GM12872 (cell line): ENCODE data around the gene ILF3.
A peak's percentile ranks its signal among the peaks of the same experiment; 100 is the strongest.

Experiments used
- CTCF ChIP-seq: IDR thresholded peaks from 3 replicates; pipeline ENCODE4 v1.5.1; 2011; ENCODE audit warnings: low read depth, mild to moderate bottlenecking, low read length, moderate library complexity; ENCODE audit not compliant: insufficient read depth

The ILF3 gene

GRCh38 chr19:10634963-10635362 is 19.2 kb upstream of the ILF3 start:
- TF ChIP-seq CTCF, result 0 out of 3 replicates have a peak, but pooled peaks have one; percentile 5

- no peak for TF ChIP-seq CTCF
Measured at GRCh38 chr19:10636304-10636972, 17.7 kb upstream of the ILF3 start.

GRCh38 chr19:10637894-10638293 is 16.3 kb upstream of the ILF3 start:
- no peak for TF ChIP-seq CTCF

GRCh38 chr19:10639836-10640235 is 14.3 kb upstream of the ILF3 start:
- TF ChIP-seq CTCF, result no peak

- TF ChIP-seq CTCF, result no peak
Measured at GRCh38 chr19:10640361-10640760, 13.8 kb upstream of the ILF3 start.

GRCh38 chr19:10641248-10641647 is 12.9 kb upstream of the ILF3 start:
- no peak for TF ChIP-seq CTCF

GRCh38 chr19:10642473-10643171 is 11.5 kb upstream of the ILF3 start:
- no peak for TF ChIP-seq CTCF
